Ovary (tissue), 9 donors: ENCODE measurements around the gene HTRA2. TPM values are rescaled to one million over a fixed set of nuclear protein-coding genes. Genes with fewer than 3 reads are reported as not detected.
"Not testable (repeated sequence)": the region's sequence is repeated elsewhere in the genome, so short reads cannot be mapped to it uniquely, and the experiment has no call there.

Experiments used
- DNase-seq, 5 donors: peaks; one replicate each; pipeline ENCODE4 v3.0.0-alpha.2; 2019 to 2020
- H3K27ac ChIP-seq, 2 donors: fragments of 200-600 bp; one replicate each; pipeline versions ENCODE4 v1.5.1 to v1.8.0; 2019 to 2022
- H3K27me3 ChIP-seq: fragments of 200-600 bp; one replicate; pipeline ENCODE4 v1.8.0; 2022
- H3K36me3 ChIP-seq: fragments of 200-600 bp; sonication (generic); one replicate; pipeline ENCODE4 v1.5.1; 2019
- H3K4me1 ChIP-seq: one replicate; pipeline ENCODE4 v1.8.1; 2013; ENCODE audit warnings: mild to moderate bottlenecking, moderate library complexity; ENCODE audit not compliant: insufficient read depth
- H3K4me3 ChIP-seq: fragments of 200-600 bp; sonication (generic); one replicate; pipeline ENCODE4 v1.5.1; 2017
- H3K9me3 ChIP-seq, 2 donors: fragments of 200-600 bp in 1 of 2; sonication (generic) in 1 of 2; one replicate each; pipeline versions ENCODE4 v1.5.1 to v1.8.1; 2013 to 2019; ENCODE audit warnings: mild to moderate bottlenecking in 1 of 2, moderate library complexity in 1 of 2
- EP300 ChIP-seq: sonication (generic); formaldehyde crosslinking; IDR thresholded peaks from one replicate; pipeline ENCODE4 v1.6.1; 2017; ENCODE audit warnings: antibody characterized with exemption
- POLR2A ChIP-seq: fragments of 450-650 bp; IDR thresholded peaks from one replicate; pipeline ENCODE4 v1.6.1; 2017; ENCODE audit warnings: antibody characterized with exemption, mild to moderate bottlenecking, moderate library complexity
- WGBS, 3 donors: extraction: QIAGEN DNeasy Blood & Tissue Kit in 1 of 3; methylation state at CpG; one replicate each; pipeline versions ENCODE4 v1.1.5 to v1.1.7; 2013 to 2017; 5-methylcytosine and 5-hydroxymethylcytosine counted together
- intact Hi-C, 4 donors: fragments of 100-400 bp; cut with DNase I; formaldehyde crosslinking; loops; one replicate each; pipeline versions ENCODE4 v1.11.0 to v1.15.1; 2022 to 2023
- polyA plus RNA-seq, 2 donors: library from polyadenylated mRNA; stranded (reverse); fragments of 200-250 nt in 1 of 2; fragments of 350-450 nt in 1 of 2; fragmentation: Illumina TruSeq in 1 of 2; extraction: RNeasy Lipid Tissue Mini Kit (QIAGEN cat#74804) in 1 of 2; gene quantifications; one replicate each; pipeline ENCODE4 v1.2.3, GENCODE V29; 2013 to 2014
- total RNA-seq, 7 donors: library from RNA; depleted of rRNA in 2 of 7; stranded (reverse); fragments of >200 nt in 2 of 7; fragmentation: NEBNext Ultra II Directional in 3 of 7; extraction: Animal tissue kit (Norgen Biotek cat#: 25700) in 3 of 7; gene quantifications; one replicate each; pipeline versions ENCODE4 v1.1.0 to v1.2.4, GENCODE V29; 2016 to 2023
- TF ChIP-seq, protein P1 (sequence below), 3 donors: fragments of 450-650 bp in 2 of 3; fragments of 200-600 bp in 1 of 3; IDR thresholded peaks; one replicate each; pipeline versions ENCODE4 v1.5.1 to v1.8.0; 2016 to 2022; ENCODE audit warnings: antibody characterized with exemption in 3 of 3, mild to moderate bottlenecking in 1 of 3
- donor health status: DM: no; HTN: no; CAD: no; lungs with moderate emphysema.
- donor health status: DM: no; HTN: no; CAD: no.
- donor health status: Bipolar disorder and iron deficiency.
- donor health status: DM: yes; HTN: yes; CAD: no.
- donor health status: DM: no; HTN: no; CAD: no.
- donor health status: DM: yes; HTN: yes; CAD: no.

Gene HTRA2
- total and polyA plus RNA-seq, 9 donors = 28.7 to 47.6 (median 36.9) TPM

DNA sequence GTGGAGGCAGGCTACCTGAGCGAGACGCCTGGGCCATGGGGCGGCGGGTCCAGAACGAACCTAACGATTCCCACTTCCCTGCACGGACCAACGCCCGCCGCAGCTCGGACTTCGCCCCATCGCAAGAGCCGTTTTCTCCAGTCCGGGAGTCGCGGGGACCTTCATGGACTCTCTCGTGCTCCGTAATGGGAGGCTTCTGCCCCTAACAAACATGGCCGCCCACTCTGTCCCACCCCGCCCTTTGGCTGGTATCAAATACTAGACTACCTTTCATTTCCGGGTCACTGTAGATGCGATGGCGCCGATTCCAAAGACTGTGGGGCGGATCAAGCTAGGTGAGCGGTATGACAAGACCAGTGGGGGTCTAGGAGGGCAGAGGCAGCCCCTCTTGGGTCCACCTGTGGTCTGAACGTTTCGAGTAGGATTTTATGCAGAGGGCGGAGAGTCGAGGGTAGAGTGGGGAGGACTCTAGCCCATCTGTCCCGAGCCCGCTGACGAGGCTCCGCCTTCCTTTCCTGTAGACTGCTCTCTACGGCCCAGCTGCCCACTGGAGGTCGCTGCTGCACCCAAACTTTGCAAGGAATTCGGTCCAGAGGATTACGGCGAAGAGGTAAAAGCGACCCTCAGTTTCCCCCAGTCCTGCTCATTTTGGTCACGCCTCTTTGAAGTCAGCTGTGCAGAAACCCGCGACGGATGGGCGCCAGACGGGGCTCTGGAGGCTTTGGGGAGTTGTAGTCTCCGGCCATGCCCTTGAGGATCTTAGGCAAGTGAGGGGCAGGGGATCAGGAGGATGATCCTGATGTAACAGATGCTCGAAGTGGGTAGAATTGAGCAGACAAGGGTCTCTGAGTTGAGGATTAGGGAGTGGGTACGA, 46.7 kb upstream of the HTRA2 start, which contains the start of the genes CCDC142 and TTC31:
CCDC142 (minus strand) TSS at position 198 of the 874 bp plus-strand sequence; CDS start at position 37, 161 bp downstream.
TTC31 (plus strand) TSS at position 281 of the 874 bp plus-strand sequence; CDS start at position 296, 15 bp downstream.
- peak within 1 kb of the TSS; percentile 48 for H3K4me3 ChIP-seq
- H3K36me3 ChIP-seq = no peaks in the 10 kb centered on the region
- TF ChIP-seq, protein P1, sequence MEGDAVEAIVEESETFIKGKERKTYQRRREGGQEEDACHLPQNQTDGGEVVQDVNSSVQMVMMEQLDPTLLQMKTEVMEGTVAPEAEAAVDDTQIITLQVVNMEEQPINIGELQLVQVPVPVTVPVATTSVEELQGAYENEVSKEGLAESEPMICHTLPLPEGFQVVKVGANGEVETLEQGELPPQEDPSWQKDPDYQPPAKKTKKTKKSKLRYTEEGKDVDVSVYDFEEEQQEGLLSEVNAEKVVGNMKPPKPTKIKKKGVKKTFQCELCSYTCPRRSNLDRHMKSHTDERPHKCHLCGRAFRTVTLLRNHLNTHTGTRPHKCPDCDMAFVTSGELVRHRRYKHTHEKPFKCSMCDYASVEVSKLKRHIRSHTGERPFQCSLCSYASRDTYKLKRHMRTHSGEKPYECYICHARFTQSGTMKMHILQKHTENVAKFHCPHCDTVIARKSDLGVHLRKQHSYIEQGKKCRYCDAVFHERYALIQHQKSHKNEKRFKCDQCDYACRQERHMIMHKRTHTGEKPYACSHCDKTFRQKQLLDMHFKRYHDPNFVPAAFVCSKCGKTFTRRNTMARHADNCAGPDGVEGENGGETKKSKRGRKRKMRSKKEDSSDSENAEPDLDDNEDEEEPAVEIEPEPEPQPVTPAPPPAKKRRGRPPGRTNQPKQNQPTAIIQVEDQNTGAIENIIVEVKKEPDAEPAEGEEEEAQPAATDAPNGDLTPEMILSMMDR (IDR thresholded peaks at IDR 0.05) = peak; percentile 76 to 87 (median 83)
- TF ChIP-seq POLR2A (peak; percentile 53), EP300 (peak; percentile 24)
- intact Hi-C loops = loop anchor here in 2 of 4 donors (5.0 kb wide), 2 partner anchors 49 to 104 kb away; no protein-coding TSS in a partner anchor
- H3K27ac ChIP-seq = peak within 1 kb of the TSS; percentile 86 to 87
- peaks cover 8% of the 10 kb centered on the region for H3K4me1 ChIP-seq
- DNase-seq = peak; percentile 94 to 97 (median 94)
- H3K27me3 ChIP-seq = no peaks in the 10 kb centered on the region
- no peaks in the 10 kb centered on the region for H3K9me3 ChIP-seq
- WGBS, 3 donors = 0% methylated on average over 50 of the region's 50 CpGs

DNA sequence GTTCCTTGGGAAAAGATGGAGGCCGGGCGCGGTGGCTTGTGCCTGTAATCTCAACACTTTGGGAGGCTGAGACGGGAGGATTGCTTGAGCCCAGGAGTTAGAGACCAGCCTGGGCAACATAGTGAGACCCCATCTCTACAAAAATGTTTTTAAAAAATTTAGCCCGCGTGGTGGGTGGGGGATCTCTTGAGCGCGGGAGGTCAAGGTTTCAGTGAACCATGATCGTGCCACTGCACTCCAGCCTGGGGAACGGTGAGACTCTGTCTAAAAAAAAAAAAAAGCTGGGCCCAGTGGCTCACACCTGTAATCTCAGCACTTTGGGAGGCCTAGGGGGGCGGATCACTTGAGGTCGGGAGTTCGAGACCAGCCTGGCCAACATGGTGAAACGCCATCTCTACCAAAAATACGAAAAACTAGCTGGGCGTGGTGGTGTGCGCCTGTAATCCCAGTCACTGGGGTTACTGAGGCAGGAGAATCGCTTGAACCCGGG, 46.0 kb upstream of the HTRA2 start:
- peak overlapping the region in 1 of 2 donors; percentile 87 for H3K27ac ChIP-seq
- 60 to 71% (median 68%) methylated on average over 19 of the region's 19 CpGs for WGBS, 3 donors
- not testable (repeated sequence) for H3K9me3 ChIP-seq, H3K27me3 ChIP-seq, DNase-seq, H3K4me1 ChIP-seq, H3K36me3 ChIP-seq
- peak overlapping the region; percentile 48 for H3K4me3 ChIP-seq
- intact Hi-C loops = loop anchor here in 2 of 4 donors (5.0 kb wide), 2 partner anchors 49 to 104 kb away; no protein-coding TSS in a partner anchor

DNA sequence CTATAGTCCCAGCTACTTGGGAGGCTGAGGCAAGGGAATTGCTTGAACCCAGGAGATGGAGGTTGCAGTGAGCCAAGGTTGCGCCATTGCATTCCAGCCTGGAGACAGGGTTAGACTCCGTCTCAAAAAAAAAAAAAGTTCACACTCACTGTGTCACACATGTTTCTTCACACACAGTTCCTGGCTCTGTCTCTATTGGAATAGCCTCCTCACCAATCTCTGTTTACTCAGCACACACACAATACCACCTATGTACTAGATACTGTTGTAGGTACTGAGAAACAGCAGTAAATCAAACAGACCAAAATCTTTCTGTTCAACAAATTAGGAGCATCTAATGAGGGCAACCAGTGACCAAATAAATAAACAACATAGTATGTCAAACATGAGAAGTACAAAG, 43.6 kb upstream of the HTRA2 start:
- WGBS, 3 donors = 87 to 91% (median 90%) methylated on average over 2 of the region's 2 CpGs
- H3K27me3 ChIP-seq = no peaks in the 10 kb centered on the region
- H3K9me3 ChIP-seq = no peaks in the 10 kb centered on the region
- H3K27ac ChIP-seq = no peak overlapping the region
- no peak for TF ChIP-seq POLR2A
- TF ChIP-seq EP300 = no peak
- TF ChIP-seq, protein P1 (IDR thresholded peaks at IDR 0.05) = no peak
- H3K4me3 ChIP-seq = no peak overlapping the region
- intact Hi-C loops = no loop called here
- no peaks in the 10 kb centered on the region for H3K36me3 ChIP-seq
- no peak for DNase-seq
- peaks cover 6% of the 10 kb centered on the region for H3K4me1 ChIP-seq

DNA sequence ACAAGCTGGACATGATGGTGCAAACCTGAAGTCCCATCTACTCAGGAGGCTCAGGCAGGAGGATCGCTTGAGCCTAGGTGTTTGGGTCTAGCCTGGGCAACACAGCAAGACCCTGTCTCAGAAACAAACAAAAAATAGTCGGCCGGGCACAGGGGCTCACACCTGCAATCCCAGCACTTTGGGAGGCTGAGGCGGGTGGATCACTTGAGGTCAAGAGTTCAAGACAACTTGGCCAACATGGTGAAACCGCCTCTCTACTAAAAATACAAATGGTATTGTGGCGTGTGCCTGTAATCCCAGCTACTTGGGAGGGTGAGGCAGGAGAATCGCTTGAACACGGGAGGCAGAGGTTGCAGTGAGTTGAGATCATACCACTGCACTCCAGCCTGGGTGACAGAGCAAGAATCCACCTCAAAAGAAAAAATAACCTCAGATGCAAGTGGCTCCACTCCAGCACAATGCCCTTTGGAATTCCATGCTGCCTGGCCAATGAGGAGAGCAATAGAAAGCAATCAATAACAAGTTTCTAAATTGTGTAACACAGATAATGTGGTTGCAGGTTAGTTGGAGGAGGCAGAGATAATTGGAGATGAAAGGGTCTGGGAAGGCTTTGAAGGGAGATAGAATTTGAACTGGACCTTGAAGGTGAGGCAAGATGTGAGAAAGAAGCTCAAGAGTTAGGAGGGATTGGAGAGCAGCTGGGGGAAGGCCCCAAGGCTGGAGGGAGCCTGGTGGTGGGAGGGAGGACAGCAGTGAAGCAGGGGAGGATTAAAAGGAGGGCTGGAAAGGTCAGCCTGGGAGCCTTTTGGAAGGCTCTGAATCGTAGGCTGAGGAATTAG, 40.9 kb upstream of the HTRA2 start:
- no peaks in the 10 kb centered on the region for H3K9me3 ChIP-seq
- no peaks in the 10 kb centered on the region for H3K36me3 ChIP-seq
- no peaks in the 10 kb centered on the region for H3K27me3 ChIP-seq
- H3K27ac ChIP-seq = no peak overlapping the region
- DNase-seq = no peak
- intact Hi-C loops = no loop called here
- H3K4me3 ChIP-seq = no peak overlapping the region
- H3K4me1 ChIP-seq = no peaks in the 10 kb centered on the region
- TF ChIP-seq EP300 = no peak
- no peak for TF ChIP-seq POLR2A
- TF ChIP-seq, protein P1 (IDR thresholded peaks at IDR 0.05) = no peak
- WGBS, 3 donors = 81 to 89% (median 88%) methylated on average over 9 of the region's 9 CpGs
